GM12872 (cell line): ENCODE data around the gene CTSH.
A peak's percentile ranks its signal among the peaks of the same experiment; 100 is the strongest.

Experiments used
- CTCF ChIP-seq: IDR thresholded peaks from 3 replicates; pipeline ENCODE4 v1.5.1; 2011; ENCODE audit warnings: low read depth, mild to moderate bottlenecking, low read length, moderate library complexity; ENCODE audit not compliant: insufficient read depth

The CTSH gene

DNA sequence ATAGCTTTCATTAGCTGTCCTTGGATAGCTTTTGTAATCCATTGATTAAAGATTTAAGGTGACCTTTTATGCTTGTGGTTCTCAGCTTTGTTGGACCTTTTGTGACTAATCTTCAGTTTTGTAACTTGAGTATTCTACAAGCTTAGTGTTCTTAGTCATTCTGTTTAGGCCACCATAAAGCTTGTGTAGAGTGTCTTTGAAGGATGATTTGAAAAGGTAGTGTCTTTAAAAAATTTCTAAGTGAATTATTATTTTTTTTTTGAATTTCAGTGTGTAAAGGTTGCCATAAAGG lies 64.7 kb downstream of the CTSH start:
- TF ChIP-seq CTCF: no peak

DNA sequence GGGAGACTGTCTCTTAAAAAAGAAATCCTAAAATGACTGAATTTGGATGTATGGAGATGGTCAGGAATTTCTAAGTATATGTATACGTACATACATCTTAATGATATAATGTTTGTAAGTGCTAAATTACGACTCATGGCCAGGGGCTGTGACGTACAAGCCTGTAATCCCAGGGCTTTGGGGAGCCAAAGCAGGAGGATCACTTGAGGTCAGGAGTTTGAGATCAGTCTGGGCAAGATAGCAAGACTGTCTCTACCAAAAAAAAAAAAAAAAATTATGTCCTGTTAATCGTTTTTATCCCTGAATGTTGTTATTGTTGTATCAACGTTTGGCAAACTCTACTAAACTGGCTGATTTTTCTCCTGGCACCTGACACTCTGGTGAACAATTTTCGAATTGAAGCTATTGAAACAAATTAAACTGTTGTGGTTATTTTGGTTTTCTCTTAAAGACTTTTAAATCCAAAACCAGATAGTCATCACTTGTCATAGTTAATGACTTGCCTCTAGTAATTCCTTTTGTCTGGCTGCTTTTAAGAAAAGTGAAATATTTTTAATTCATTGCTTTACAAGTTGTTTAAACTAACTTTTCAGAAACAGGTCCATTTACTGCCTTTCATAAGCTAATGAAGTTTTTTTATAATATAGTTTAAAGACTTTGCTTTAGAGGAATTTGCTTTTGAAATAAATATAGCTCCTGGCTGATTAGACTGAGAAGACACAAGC lies 65.2 kb downstream of the CTSH start:
- TF ChIP-seq CTCF: no peak

DNA sequence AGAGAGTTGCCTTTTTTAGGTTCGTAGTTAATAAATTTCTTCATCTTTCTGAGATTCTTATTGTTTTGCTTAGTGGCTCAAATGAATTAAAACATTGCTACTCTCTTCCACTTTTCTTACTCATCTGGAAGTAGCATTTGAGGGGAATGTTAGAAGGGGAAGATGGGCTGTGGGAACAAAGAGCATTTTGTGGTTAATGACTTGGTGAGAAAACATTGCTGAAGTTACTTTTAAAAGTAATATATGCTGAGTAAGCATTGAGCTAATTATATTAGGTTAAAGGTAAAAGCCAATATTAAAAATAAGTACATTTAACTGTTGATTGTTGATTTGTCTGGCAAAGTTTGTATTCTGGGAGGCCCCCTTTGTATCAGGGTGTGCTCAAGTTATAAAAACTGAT lies 66.5 kb downstream of the CTSH start:
- TF ChIP-seq CTCF: no peak

DNA sequence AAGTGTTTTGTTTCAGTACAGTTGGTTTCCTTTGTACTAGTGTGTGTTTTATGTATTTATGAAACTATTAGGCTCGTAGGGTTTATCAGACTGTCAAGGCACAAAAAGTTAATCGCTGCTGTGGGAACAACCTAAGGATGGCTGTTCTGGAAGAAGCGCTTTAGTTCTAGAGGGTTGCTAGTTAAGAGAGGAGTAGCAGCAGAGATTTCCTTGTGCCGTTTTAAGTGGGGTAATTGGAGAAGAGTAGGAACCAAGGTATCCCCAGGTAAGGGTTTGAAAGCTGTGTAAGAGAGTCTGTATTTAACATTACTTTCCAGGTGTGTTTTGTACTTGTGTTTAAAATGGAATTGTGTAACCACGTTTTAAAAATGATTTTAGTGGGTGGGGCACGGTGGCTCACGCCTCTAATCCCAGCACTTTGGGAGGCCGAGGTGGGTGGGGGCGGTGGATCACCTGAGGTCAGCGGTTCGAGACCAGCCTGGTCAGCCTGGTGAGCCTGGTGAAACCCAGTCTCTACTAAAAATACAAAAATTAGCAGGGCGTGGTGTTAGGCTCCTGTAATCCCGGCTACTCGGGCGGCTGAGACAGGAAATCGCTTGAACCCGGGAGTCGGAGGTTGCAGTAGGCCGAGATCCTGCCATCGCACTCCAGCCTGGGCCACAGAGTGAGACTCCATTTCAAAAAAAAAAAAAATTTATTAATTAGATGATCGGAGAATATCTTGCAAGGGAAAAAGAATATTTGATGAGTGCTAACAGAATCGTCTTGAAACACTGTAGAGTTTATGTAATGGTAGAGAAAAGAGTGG lies 69.5 kb downstream of the CTSH start:
- no peak for TF ChIP-seq CTCF

DNA sequence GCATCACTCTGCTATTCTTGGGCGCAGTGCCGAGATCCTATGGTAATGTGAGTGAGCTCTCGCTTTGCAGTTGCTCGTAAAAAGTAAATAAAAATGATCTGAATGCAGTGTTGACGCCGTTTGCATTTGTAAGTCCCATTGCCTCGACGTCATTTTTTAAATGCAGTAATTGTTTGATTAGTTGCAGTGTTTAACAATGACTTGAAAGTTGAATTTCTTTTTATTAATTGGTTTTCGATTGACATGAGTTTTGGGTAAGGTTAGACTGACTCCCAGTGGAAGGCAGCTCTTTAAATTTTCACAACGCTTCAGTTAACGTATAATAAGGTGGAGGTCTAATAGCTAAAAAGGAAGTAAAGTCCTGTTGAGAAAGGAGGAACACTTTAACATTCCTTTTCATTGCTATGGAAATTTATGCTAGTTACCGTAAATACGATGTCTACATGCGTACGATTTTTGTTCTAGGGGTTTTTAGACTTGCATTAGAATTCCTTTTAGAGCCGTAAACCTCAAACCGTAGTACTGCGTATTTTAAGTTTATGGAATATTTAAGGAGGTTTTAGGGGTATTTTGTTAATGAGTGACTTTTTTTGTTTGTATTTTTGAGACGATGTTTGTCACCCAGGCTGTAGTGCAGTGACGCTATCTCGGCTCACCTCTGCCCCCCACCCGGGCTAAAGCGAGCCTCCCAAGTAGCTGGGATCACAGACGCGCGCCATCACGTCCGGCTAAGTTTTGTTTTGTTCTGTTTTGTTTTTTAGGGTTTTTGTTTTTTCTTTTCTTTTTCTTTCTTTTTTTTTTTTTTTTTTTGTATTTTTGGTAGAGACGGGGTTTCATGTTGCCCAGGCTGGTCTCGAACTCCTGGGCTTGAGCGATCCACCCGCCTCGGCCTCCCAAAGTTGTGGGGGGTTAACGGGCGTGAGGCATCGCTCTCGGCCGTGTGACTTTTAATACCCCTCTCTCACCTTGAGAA lies 70.8 kb downstream of the CTSH start:
- TF ChIP-seq CTCF: no peak

- TF ChIP-seq CTCF: peak; percentile 60
Measured at GRCh38 chr15:78872972-78873792, 71.7 kb downstream of the CTSH start.
